Calu3 (cell line): ENCODE data around the gene GABBR1. TPM values are rescaled to one million over a fixed set of nuclear protein-coding genes. Genes with fewer than 3 reads are reported as not detected.

Experiments used
- BruUV-seq: library from RNA; stranded (reverse); fragments of 400-500 nt; replicated peaks from 2 replicates; lab custom pipeline; 2021; lab: Mats Ljungman, UMichigan
- CTCF ChIA-PET: fragments of 300-600 bp; sonication (Branson Sonifier 250); formaldehyde crosslinking; loops from one replicate; lab custom pipeline; 2022; ENCODE audit warnings: antibody characterized with exemption; lab: Charles Lee
- DNase-seq: peaks from one replicate; pipeline ENCODE4 v3.0.0; 2022
- H3K27ac Mint-ChIP-seq: one replicate; pipeline ENCODE4 v1.8.0; 2022; ENCODE audit warnings: mixed read lengths; ENCODE audit not compliant: unreplicated experiment
- H3K27me3 Mint-ChIP-seq: one replicate; pipeline ENCODE4 v1.8.0; 2022; ENCODE audit warnings: mixed read lengths; ENCODE audit not compliant: unreplicated experiment
- H3K36me3 Mint-ChIP-seq: one replicate; pipeline ENCODE4 v1.8.0; 2022; ENCODE audit warnings: mild to moderate bottlenecking, moderate library complexity, mixed read lengths; ENCODE audit not compliant: insufficient read depth, unreplicated experiment
- H3K4me1 Mint-ChIP-seq: one replicate; pipeline ENCODE4 v1.8.0; 2022; ENCODE audit warnings: mild to moderate bottlenecking, low read depth, mixed read lengths; ENCODE audit not compliant: unreplicated experiment
- H3K4me3 Mint-ChIP-seq: one replicate; pipeline ENCODE4 v1.8.0; 2022; ENCODE audit warnings: mild to moderate bottlenecking, low read depth, moderate library complexity, mixed read lengths; ENCODE audit not compliant: unreplicated experiment
- H3K9me3 Mint-ChIP-seq: one replicate; pipeline ENCODE4 v1.8.0; 2022; ENCODE audit warnings: low read depth, mixed read lengths; ENCODE audit not compliant: unreplicated experiment
- intact Hi-C: fragments of 100-400 bp; cut with micrococcal nuclease; formaldehyde crosslinking; loops from one replicate; pipeline ENCODE4 v1.10.0; 2022; ENCODE audit not compliant: unreplicated experiment
- total RNA-seq: library from RNA; stranded (reverse); gene quantifications from 2 replicates; pipeline ENCODE4 v1.2.3, GENCODE V29; 2022
- TF ChIP-seq, protein P1 (sequence below): fragments of 200-600 bp; IDR thresholded peaks from one replicate; pipeline ENCODE4 v1.8.0; 2022; ENCODE audit warnings: antibody characterized with exemption; ENCODE audit not compliant: unreplicated experiment

Gene GABBR1
- total RNA-seq, 1 experiment from 2014 or later: 42.2 TPM

DNA sequence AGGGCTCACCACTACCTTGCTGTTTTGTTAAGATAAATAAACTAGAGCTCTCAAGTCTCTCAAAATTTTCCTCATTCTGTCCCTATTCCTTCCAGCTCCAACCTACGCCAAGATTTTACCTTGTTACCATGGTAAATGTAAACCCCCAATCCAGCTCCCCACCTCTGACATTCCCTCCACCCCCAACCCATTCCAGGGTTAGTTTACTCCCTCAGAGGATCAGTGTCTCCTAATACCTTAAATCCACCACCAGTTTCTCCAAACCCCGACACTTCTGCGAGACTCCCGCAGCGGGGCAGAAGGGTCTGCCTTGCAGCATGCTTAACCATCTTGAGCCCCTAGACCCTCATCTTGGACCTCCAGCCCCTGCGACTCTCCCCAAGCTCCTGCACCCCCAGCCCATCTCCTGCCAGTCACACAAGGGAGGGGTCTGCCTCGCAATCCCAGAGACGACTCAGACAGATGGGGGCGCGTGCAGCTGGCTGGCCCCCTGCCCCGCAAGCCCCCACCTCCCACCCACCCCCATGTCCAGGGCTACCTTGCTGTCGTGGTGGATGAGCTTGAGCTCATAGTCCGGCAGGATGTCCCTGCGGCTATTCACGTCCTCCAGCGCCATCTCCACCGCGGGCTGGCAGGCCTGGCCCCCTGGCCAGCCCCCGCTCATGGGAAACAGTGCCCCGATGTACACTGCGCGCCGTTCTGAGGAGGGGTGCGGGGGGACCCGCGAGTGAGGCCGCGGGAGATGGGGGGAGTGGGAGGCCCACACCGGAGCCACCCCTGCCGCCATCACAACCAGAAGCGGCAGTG is 5.8 kb downstream of the GABBR1 start:
- no TSS peak for BruUV-seq

DNA sequence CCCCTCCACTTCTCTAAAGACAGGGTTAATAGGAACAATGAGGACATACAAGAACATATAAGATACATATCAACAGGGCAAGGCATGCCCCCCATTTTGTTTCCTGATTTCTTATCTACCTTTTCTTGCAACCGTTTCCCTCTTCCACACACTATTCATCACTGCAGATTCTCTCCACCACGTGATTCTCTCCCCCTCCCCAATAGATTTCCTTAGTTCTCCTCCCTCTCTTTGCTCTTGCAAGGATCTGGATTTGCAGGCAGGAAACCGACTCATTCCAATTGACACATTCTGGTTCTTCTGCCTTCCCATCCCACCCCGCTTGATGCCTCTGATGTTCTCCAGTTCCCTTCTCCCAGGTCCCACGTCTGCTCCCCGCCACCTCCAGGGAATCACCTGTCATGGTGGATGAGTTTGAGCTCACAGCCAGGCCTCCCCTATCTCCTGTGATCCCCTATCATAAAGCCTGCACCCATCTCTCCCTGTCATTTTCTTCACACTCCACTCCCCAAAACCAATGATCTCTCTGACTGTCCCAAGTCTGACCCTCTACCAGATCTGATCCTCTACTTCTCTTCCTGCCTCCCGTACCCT is 7.5 kb downstream of the GABBR1 start:
- Mint-ChIP-seq H3K4me3 (no peak overlapping the region), H3K36me3 (peaks cover 21% of the 10 kb centered on the region), H3K27ac (no peak overlapping the region), H3K27me3 (no peaks in the 10 kb centered on the region), H3K9me3 (no peaks in the 10 kb centered on the region), H3K4me1 (peaks cover 14% of the 10 kb centered on the region)
- CTCF ChIA-PET: interaction anchor here (0.7 kb wide), 1 partner anchor 208 kb away, joined by 3 read pairs; no protein-coding TSS in a partner anchor
- TF ChIP-seq, protein P1, sequence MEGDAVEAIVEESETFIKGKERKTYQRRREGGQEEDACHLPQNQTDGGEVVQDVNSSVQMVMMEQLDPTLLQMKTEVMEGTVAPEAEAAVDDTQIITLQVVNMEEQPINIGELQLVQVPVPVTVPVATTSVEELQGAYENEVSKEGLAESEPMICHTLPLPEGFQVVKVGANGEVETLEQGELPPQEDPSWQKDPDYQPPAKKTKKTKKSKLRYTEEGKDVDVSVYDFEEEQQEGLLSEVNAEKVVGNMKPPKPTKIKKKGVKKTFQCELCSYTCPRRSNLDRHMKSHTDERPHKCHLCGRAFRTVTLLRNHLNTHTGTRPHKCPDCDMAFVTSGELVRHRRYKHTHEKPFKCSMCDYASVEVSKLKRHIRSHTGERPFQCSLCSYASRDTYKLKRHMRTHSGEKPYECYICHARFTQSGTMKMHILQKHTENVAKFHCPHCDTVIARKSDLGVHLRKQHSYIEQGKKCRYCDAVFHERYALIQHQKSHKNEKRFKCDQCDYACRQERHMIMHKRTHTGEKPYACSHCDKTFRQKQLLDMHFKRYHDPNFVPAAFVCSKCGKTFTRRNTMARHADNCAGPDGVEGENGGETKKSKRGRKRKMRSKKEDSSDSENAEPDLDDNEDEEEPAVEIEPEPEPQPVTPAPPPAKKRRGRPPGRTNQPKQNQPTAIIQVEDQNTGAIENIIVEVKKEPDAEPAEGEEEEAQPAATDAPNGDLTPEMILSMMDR: no peak
- no TSS peak for BruUV-seq
- intact Hi-C loops: no loop called here
- no peak for DNase-seq

More for the DNA sequence above, 5.8 kb downstream of the GABBR1 start:
- Mint-ChIP-seq H3K27ac (no peak overlapping the region), H3K36me3 (peaks cover 22% of the 10 kb centered on the region), H3K9me3 (no peaks in the 10 kb centered on the region), H3K4me1 (peaks cover 23% of the 10 kb centered on the region), H3K4me3 (peak overlapping the region; percentile 70), H3K27me3 (no peaks in the 10 kb centered on the region)
- CTCF ChIA-PET: interaction anchor here (1.6 kb wide), 1 partner anchor 251 kb away, joined by 4 read pairs; no protein-coding TSS in a partner anchor
- intact Hi-C loops: no loop called here
- DNase-seq: no peak
- TF ChIP-seq, protein P1: no peak

DNA sequence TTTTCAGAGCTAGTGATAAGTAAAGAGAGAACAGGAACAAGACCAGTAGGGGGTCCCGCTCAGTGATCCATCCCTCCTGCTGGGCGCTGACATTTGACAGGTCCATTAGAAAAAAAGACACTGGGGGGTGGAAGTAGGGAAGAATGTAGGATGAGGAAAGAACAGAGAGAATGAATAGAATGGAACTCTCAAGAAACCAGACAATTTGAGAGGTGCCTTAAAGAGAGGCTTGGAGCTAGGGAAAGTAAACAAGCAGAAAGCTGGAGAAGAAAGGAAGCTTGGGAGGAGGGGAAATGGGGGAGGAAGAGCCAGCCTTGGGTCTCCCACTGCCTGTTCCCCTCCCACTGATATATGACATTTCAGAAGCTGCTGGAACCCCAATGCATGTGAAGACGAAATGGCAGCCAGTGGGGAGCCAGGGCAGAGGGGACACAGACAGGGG is 8.4 kb downstream of the GABBR1 start:
- H3K4me1 Mint-ChIP-seq: peaks cover 9% of the 10 kb centered on the region
- CTCF ChIA-PET: no interaction called here
- TF ChIP-seq, protein P1: no peak
- DNase-seq: no peak
- no peak overlapping the region for H3K27ac Mint-ChIP-seq
- no peaks in the 10 kb centered on the region for H3K9me3 Mint-ChIP-seq
- H3K36me3 Mint-ChIP-seq: peaks cover 23% of the 10 kb centered on the region
- intact Hi-C loops: no loop called here
- BruUV-seq: no TSS peak
- no peak overlapping the region for H3K4me3 Mint-ChIP-seq
- H3K27me3 Mint-ChIP-seq: no peaks in the 10 kb centered on the region

DNA sequence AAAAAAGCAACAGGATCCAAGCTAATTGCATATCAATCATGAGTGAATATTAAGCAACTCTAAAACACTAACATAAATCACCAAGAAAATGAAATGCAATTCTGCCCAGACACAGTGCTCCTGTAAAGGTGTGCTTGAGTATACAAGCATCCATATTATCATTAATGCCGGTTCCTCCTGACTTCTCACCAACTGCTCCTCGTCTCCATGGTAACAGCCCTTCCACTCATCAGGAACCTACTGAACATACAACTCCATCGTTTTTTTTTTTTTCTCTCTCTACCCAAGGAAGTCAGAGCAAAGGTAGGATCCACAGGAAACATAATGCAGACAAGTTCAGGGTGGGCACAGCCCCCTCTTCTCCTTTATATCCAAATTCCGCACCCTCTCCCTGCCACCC is 12.4 kb downstream of the GABBR1 start:
- Mint-ChIP-seq H3K36me3 (peaks cover 13% of the 10 kb centered on the region), H3K4me3 (no peak overlapping the region), H3K27me3 (no peaks in the 10 kb centered on the region), H3K9me3 (no peaks in the 10 kb centered on the region), H3K4me1 (no peaks in the 10 kb centered on the region), H3K27ac (no peak overlapping the region)
- DNase-seq: no peak
- intact Hi-C loops: no loop called here
- BruUV-seq: no TSS peak
- CTCF ChIA-PET: no interaction called here
- TF ChIP-seq, protein P1: no peak
